ENCODE data around the gene PTPN13.
A peak's percentile ranks its signal among the peaks of the same experiment; 100 is the strongest.

Gene PTPN13

GRCh38 chr4:86593688-86594558, at the start of gene PTPN13:
Gene PTPN13, plus strand, starts transcription at chr4:86594315. Its CDS starts 40,942 bp downstream, at chr4:86635257.
- DNase-seq, result peak; percentile 99

- DNase-seq, result no peak
These were observed 47.0 kb upstream of the PTPN13 start for GRCh38 chr4:86547140-86547539.

- no peak for DNase-seq
These were observed 44.8 kb upstream of the PTPN13 start for GRCh38 chr4:86549163-86549788.

- DNase-seq, result no peak
These were observed 42.7 kb upstream of the PTPN13 start for GRCh38 chr4:86551387-86551786.

- DNase-seq, result no peak
These were observed 39.5 kb upstream of the PTPN13 start for GRCh38 chr4:86554646-86555045.

- DNase-seq, result no peak
These were observed 37.2 kb upstream of the PTPN13 start for GRCh38 chr4:86556791-86557415.

GRCh38 chr4:86557526-86557925, 36.6 kb upstream of the PTPN13 start:
- DNase-seq, result no peak

GRCh38 chr4:86558258-86558657, 35.9 kb upstream of the PTPN13 start:
- DNase-seq, result no peak

GRCh38 chr4:86558797-86559196, 35.3 kb upstream of the PTPN13 start:
- no peak for DNase-seq

- DNase-seq, result no peak
These were observed 33.7 kb upstream of the PTPN13 start for GRCh38 chr4:86560447-86560846.

- no peak for DNase-seq
These were observed 32.9 kb upstream of the PTPN13 start for GRCh38 chr4:86561256-86561655.

GRCh38 chr4:86563416-86563815, 30.7 kb upstream of the PTPN13 start:
- no peak for DNase-seq

- DNase-seq, result no peak
These were observed 29.3 kb upstream of the PTPN13 start for GRCh38 chr4:86564795-86565194.

- no peak for DNase-seq
These were observed 28.5 kb upstream of the PTPN13 start for GRCh38 chr4:86565651-86566050.

- DNase-seq, result no peak
These were observed 24.8 kb upstream of the PTPN13 start for GRCh38 chr4:86569103-86569870.

- no peak for DNase-seq
These were observed 14.2 kb upstream of the PTPN13 start for GRCh38 chr4:86579941-86580340.

GRCh38 chr4:86582410-86582809, 11.7 kb upstream of the PTPN13 start:
- DNase-seq, result no peak

- DNase-seq, result no peak
These were observed 7.9 kb upstream of the PTPN13 start for GRCh38 chr4:86586160-86586572.

- DNase-seq, result no peak
These were observed 7.3 kb upstream of the PTPN13 start for GRCh38 chr4:86586626-86587380.

- DNase-seq, result no peak
These were observed 6.6 kb upstream of the PTPN13 start for GRCh38 chr4:86587381-86588140.

- DNase-seq, result peak; percentile 39
These were observed 1.4 kb upstream of the PTPN13 start for GRCh38 chr4:86592553-86593249.

All from retina (tissue), 1 donor.